HAP-1 (cell line): ENCODE data around the gene ENTPD6.
A peak's percentile ranks its signal among the peaks of the same experiment; 100 is the strongest.
"Not testable (repeated sequence)": the region's sequence is repeated elsewhere in the genome, so short reads cannot be mapped to it uniquely, and the experiment has no call there.

ENCODE experiments used
- DNase-seq, 2 experiments: peaks; one replicate each; pipeline ENCODE4 v3.0.0-alpha.2; 2016 to 2020; ENCODE audit warnings: low spot score in 2 of 2
- H3K27me3 ChIP-seq: fragments of 250-450 bp; sonication (Bioruptor Pico); 2 replicates; pipeline ENCODE4 v1.5.1; 2020; ENCODE audit warnings: low read depth, mild to moderate bottlenecking, moderate library complexity
- H3K36me3 ChIP-seq: fragments of 250-450 bp; sonication (Bioruptor Pico); replicated peaks from 2 replicates; pipeline ENCODE4 v1.5.1; 2020; ENCODE audit warnings: mild to moderate bottlenecking
- H3K4me1 ChIP-seq: fragments of 250-450 bp; sonication (Bioruptor Pico); 2 replicates; pipeline ENCODE4 v1.5.1; 2020; ENCODE audit warnings: mild to moderate bottlenecking
- H3K4me3 ChIP-seq: fragments of 250-450 bp; sonication (Bioruptor Pico); 2 replicates; pipeline ENCODE4 v1.5.1; 2020; ENCODE audit warnings: mild to moderate bottlenecking, moderate library complexity
- H3K9me3 ChIP-seq: fragments of 250-450 bp; sonication (Bioruptor Pico); 2 replicates; pipeline ENCODE4 v1.5.1; 2020; ENCODE audit warnings: mild to moderate bottlenecking, moderate library complexity
- in situ Hi-C: fragments of 300-500 bp; cut with MboI; formaldehyde crosslinking; loops from 3 replicates; pipeline ENCODE4 v1.14.3; 2020; ENCODE audit warnings: low sequenced_read_pairs, inconsistent platforms, mixed read lengths

Gene ENTPD6

DNA sequence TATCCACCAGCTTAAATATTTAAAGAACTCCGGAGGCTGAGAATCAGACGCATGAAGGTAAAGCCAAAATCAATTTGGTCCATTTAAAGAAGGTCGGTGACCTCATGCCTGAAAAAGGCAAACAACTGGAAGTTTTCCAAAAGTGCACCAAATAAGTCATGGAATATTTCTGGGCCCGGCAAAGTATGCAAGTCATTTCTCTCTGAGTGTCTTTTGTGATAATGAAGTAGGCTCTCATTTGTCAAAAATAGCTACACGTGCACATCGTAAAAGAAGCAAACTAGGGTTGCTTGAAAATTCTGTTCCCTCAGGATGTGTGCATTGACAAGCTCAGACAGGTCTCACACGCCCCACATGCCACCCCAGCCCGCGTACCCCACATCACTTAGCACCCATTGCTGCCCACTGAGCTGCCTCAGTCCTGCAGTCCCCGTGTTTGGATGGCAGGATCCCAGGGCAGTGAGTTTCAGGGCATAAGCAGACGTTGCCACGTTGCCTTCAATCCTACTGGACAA, 31.9 kb downstream of the ENTPD6 start:
- no peaks in the 10 kb centered on the region for H3K27me3 ChIP-seq
- no peaks in the 10 kb centered on the region for H3K9me3 ChIP-seq
- no peak overlapping the region for H3K4me3 ChIP-seq
- in situ Hi-C loops: no loop called here
- peak in 1 of 2 experiments; percentile 16 for DNase-seq
- H3K4me1 ChIP-seq: peaks cover 20% of the 10 kb centered on the region
- H3K36me3 ChIP-seq: peaks cover 7% of the 10 kb centered on the region; the same call in 1 of the 2 replicates

DNA sequence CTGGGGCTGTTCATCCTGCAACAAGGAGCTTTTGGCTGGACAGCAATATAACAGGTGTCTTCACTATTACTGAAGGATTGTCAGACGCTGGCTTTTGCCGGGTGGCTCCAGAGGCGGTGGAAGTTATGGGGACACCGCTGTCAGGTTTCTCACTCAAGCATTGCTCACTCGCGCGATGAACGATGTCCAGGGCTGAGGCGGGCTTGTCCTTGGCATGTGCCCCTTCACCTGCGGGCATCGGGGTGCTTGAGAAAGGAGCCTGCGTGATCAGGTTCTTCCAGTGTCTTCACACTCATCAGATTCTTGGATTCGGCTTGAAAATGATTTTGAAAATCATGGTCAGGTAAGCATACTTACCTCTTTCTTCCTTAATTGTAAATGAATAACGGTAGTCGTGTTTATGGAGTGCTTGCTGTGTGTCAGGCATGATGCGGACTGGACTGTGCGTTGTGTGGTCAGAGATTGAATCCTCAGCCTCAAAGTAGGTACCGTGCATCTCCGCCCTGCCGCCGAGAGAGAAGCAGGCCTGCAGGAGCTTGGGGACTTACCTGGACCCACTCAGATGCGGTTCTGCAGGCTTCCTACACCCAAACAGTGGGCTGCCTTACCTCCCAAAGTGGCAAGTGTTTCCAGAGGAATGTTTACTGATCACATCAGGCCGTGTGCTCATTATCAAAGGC, 34.1 kb downstream of the ENTPD6 start:
- H3K27me3 ChIP-seq: no peaks in the 10 kb centered on the region
- H3K36me3 ChIP-seq: peaks cover 7% of the 10 kb centered on the region; the same call in 1 of the 2 replicates
- H3K4me1 ChIP-seq: peaks cover 37% of the 10 kb centered on the region
- in situ Hi-C loops: no loop called here
- no peak for DNase-seq
- no peaks in the 10 kb centered on the region for H3K9me3 ChIP-seq
- no peak overlapping the region for H3K4me3 ChIP-seq

DNA sequence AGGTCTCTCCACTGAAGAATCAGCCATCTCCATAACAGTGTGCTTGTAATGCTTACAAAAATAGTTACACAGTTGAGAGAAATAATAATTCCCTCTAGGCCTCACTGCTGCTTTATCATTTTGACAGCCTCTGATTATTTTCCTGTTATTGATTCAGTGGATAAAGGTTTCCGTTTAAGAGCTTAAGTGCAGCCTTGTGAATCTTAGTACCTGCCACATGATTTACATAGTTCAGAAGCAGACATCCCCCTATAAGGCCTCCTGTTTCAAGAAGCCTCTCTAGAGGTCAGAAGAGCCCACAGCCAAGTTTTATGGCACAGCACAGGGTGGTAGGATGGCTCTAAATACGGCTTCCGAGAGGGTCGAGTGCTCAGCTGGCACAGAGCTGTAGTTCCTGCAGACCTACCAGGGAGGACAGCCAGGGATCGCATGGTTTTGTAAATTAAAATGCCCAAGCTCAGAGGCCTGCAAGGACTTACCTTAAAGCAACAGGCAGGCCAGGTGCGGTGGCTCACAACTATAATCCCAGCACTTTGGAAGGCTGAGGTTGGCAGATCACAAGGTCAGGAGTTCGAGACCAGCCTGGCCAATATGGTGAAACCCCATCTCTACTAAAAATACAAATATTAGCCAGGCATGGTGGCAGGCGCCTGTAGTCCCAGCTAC, 34.8 kb downstream of the ENTPD6 start:
- in situ Hi-C loops: no loop called here

DNA sequence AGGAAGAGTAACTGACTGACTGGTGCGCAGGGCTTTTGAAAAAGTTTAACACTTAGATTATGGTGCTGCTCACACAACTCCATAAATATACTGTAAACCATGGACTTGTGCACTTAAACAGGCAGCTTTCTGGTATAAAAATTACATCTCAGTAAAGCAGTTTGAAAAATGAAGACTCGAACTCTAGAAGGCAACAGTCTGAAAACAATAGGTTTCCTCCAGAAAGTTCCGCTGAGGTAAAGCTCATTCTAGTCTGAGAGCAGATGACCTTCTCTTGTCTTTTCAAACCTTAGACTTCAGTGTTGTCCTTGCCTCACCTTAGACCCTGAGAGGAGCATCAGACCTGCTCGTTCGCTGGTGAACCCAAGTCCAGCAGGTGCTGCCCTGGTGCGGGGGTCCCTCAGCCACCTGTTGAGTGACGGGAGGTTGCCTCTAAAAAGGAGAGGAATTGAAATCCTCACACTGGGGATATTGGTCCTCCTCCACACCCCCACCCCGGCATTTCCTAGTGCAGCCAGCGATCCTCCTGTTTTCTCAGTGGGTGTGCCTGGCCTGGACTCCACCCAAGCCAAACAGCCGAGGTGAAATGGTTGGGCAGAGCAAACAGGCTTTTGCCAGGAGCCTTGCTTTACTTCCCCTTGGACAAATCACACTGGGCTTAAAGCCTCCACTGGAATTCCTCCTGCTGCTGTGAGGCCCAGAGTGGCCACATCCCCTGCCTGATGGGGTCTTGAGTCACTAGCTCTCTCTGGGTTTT, 37.7 kb downstream of the ENTPD6 start:
- no peaks in the 10 kb centered on the region for H3K27me3 ChIP-seq
- no peaks in the 10 kb centered on the region for H3K9me3 ChIP-seq
- in situ Hi-C loops: no loop called here
- no peak overlapping the region for H3K4me3 ChIP-seq
- no peaks in the 10 kb centered on the region for H3K36me3 ChIP-seq
- DNase-seq: peak; percentile 33 to 60
- peaks cover 31% of the 10 kb centered on the region for H3K4me1 ChIP-seq

More for the DNA sequence above, 34.8 kb downstream of the ENTPD6 start:
- Histone ChIP-seq H3K36me3 (peaks cover 7% of the 10 kb centered on the region; the same call in 1 of the 2 replicates), H3K27me3 (no peaks in the 10 kb centered on the region), H3K9me3 (no peaks in the 10 kb centered on the region), H3K4me3 (no peak overlapping the region), H3K4me1 (peaks cover 41% of the 10 kb centered on the region)
- DNase-seq: no peak

DNA sequence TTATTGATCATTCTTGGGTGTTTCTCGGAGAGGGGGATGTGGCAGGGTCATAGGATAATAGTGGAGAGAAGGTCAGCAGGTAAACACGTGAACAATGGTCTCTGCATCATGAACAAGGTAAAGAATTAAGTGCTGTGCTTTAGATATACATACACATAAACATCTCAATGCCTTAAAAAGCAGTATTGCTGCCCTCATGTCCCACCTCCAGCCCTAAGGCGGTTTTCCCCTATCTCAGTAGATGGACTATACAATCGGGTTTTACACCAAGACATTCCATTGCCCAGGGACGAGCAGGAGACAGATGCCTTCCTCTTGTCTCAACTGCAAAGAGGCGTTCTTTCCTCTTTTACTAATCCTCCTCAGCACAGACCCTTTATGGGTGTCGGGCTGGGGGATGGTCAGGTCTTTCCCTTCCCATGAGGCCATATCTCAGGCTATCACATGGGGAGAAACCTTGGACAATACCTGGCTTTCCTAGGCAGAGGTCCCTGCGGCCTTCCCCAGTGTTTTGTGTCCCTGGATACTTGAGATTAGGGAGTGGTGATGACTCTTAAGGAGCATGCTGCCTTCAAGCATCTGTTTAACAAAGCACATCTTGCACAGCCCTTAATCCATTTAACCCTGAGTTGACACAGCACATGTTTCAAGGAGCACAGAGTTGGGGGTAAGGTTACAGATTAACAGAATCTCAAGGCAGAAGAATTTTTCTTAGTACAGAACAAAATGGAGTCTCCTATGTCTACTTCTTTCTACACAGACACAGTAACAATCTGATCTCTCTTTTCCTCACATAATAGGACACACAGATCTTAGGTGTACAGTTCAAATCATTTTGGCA, 38.7 kb downstream of the ENTPD6 start:
- in situ Hi-C loops, H3K9me3 ChIP-seq, H3K27me3 ChIP-seq, H3K4me3 ChIP-seq, H3K36me3 ChIP-seq: not testable (repeated sequence)
- peaks cover 31% of the 10 kb centered on the region for H3K4me1 ChIP-seq
- DNase-seq: peak; percentile 14 to 66

DNA sequence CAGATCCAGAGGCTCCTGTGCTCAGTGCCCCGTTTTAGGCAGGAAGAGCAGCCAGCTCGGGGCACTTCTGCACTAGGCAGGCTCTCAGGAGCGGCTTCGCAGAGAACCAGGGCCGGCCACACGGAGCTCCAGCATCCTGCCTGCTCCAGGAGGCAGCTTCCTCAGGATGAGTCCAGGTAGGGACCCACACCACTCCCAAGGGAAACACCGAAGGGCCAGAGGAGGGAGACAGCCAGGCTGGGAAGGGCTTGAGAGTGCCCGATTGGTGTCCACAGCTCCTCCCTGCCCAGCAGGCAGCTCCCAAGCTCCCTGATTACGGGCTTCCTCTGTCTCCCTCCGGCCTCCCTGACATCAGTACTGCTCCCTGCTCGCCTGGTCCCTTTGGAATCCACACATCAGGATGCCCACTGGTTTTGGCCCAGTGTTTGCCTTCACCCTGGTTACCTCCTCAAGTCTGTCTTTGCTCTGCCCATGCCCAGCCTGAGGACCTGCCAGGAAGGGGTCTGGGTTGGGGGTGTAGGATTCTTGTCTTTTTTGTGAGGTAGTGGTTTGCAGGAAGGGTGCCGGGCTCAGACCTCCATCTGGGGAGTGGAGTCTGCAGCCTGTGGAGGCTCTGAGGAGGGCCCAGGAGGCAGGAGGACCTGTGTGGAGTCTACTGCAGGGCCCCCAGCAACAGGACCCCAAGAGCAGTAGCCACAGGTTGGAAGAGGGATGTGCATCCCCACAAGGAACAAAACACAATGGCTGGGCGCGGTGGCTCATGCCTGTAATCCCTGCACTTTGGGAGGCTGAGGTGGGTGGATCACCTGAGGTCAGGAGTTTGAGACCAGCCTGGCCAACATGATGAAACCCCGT, 41.2 kb downstream of the ENTPD6 start:
- no peak overlapping the region for H3K4me3 ChIP-seq
- no peaks in the 10 kb centered on the region for H3K27me3 ChIP-seq
- in situ Hi-C loops: no loop called here
- peaks cover 29% of the 10 kb centered on the region for H3K4me1 ChIP-seq
- no peaks in the 10 kb centered on the region for H3K36me3 ChIP-seq
- H3K9me3 ChIP-seq: no peaks in the 10 kb centered on the region
- no peak for DNase-seq

DNA sequence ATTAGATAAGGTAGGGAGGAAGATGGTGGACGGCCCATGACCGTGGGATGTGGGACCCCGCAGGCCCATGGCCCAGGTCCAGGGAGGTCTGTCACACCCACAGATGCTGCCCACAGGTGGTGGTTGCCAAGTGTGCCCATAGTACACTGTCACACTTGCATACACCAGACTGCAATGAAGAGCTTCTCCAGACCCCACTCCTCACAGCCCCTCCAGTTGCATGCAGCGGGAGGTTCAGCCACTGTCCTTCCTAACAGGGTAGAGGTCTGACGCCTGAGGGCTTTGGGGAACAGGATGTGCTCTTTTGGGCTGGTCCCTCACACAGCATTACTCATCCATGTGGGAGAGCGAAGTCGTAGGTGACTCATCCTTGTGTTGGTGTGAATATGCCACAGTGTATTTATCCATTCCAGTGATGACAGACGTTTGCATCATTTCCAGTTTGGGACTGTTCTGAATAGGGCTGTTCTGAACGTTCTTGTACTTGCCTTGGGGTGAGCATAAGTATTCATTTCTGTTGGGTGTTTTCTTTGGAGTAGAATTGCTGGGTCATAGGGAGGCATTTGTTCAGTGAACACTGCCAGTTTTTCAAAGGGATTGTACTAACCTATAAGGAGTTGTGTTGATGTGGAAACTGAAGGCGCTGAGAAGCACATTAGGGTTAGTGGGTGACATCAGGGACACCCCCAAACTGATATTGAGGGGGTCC, 42.3 kb downstream of the ENTPD6 start:
- in situ Hi-C loops: no loop called here

DNA sequence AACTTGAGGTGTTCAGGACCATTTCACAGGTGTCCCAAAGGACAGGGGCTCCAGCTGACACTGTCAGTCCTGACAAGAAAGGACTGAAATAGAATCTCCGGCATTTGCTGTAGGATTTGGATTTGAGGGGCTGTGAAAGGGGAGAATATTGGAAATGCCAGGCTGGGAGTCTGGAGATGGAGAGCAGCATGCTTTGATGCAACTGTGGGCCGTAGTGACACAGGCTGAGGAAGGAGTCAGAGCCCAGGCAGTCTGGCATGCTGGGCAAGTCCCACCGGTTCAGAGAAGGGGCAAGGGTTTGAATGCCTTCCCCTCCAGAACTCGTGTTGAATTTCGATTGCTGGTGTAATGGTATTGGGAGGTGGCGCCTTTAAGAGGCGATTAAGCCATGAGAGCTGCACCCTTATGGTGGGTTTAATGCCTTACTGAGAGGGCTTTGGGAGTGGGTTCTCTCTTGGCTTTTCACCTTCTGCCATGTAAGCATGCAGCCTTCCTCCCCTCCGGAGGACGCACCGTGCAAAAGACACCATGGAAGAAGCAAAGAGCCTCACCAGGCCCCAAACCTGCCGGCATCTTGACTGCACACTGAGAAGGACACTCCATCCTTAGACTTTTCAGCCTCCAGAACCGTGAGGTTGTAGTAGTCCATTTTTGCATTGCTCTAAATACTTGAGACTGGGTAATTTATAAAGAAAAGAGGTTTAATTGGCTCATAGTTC, 43.0 kb downstream of the ENTPD6 start:
- Histone ChIP-seq H3K4me1 (peaks cover 32% of the 10 kb centered on the region), H3K4me3 (no peak overlapping the region), H3K9me3 (no peaks in the 10 kb centered on the region), H3K36me3 (no peaks in the 10 kb centered on the region), H3K27me3 (no peaks in the 10 kb centered on the region)
- no peak for DNase-seq
- in situ Hi-C loops: no loop called here

More for the DNA sequence above, 42.3 kb downstream of the ENTPD6 start:
- Histone ChIP-seq H3K36me3 (no peaks in the 10 kb centered on the region), H3K27me3 (no peaks in the 10 kb centered on the region), H3K9me3 (no peaks in the 10 kb centered on the region), H3K4me1 (peaks cover 37% of the 10 kb centered on the region), H3K4me3 (no peak overlapping the region)
- DNase-seq: no peak

DNA sequence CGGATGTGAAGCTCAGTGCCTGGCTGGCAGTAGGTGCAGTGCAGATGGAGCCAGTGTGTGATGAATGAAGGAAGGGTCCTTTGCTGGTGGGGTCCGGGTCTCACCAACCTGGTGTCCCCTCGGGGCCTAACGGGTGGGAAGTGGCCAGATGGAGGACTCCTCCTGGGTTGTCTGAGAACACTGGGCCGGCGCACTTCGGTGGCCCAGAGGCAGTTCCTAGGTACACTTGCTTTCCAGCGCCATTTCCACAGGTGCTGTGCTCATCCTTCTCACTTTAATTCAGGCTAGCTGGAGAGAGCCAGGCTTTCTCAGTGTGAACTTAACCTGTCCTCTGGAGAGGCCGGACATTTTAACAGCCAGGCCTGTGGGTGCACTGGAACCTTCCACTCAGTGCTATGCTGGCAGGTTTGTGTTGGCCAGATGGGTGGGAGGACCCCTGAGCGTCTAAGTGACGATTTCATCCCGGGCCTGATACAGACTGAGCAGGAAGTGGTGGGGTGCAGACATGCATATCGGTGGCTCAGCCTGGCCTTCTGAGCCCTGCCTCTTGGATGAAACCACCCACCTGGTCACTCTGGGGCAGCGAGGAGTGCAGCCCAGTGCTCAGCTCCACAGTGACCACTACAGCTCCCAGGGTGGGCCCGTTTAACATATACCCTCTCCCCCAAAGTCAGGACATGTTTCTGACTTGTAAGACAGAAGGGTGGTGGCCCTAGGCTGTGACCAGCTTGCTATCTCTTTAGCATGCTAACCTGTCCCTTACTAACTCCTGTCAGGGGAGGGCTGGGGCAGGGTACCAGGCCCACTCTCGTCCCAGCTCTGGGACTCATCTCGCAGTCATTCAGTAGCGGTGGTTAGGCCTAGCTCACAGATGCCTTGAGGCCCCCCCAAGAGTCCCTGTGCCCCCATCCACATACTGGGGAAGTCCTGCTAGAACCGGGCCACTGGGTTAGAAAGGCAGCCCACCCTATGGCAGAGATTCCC, 44.2 kb downstream of the ENTPD6 start:
- peaks cover 20% of the 10 kb centered on the region for H3K4me1 ChIP-seq
- no peaks in the 10 kb centered on the region for H3K36me3 ChIP-seq
- in situ Hi-C loops: no loop called here

DNA sequence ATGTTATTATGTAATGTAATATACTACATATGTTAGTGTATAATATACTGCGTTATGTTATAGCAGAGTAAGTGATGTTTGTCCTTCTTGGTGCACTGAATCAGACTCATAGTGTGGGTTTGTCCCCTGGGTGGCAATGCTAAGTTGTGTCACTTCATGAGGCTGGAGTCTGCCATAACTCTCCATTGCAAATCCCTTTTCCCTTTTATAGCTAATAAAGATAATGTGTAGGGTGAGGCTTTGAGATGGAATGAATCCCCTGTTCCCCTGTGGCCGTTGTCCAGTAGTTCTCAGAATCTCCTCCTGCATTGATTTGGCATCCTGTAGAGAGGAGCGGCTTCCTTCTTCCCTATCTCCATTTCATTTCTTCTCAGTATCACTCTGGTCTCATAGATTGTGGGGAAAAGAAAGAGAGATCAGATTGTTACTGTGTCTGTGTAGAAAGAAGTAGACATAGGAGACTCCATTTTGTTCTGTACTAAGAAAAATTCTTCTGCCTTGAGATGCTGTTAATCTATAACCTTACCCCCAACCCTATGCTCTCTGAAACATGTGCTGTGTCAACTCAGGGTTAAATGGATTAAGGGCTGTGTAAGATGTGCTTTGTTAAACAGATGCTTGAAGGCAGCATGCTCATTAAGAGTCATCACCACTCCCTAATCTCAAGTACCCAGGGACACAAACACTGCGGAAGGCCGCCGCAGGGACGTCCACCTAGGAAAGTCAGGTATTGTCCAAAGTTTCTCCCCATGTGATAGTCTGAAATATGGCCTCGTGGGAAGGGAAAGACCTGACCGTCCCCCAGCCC, 45.5 kb downstream of the ENTPD6 start:
- in situ Hi-C loops, H3K36me3 ChIP-seq, H3K9me3 ChIP-seq, H3K4me3 ChIP-seq, H3K27me3 ChIP-seq: not testable (repeated sequence)
- peak; percentile 23 to 57 for DNase-seq
- H3K4me1 ChIP-seq: peaks cover 16% of the 10 kb centered on the region

More for the DNA sequence above, 44.2 kb downstream of the ENTPD6 start:
- Histone ChIP-seq H3K27me3 (no peaks in the 10 kb centered on the region), H3K4me3 (no peak overlapping the region), H3K9me3 (no peaks in the 10 kb centered on the region)
- no peak for DNase-seq
